Stimulated activated CD8-positive, alpha-beta memory T cell treated with anti-CD3 and anti-CD28 coated beads, Interleukin-4, amount 100 ng/mL, for 1 hour (primary cell): Measurements from ENCODE around the gene LZTS3.
"Not testable (repeated sequence)": the region's sequence is repeated elsewhere in the genome, so short reads cannot be mapped to it uniquely, and the experiment has no call there.

Experiments
- DNase-seq, 2 donors: peaks; one replicate each; pipeline ENCODE4 v3.0.0-alpha.2; 2020; ENCODE audit warnings: low read depth in 2 of 2, low spot score in 1 of 2

Gene LZTS3

DNA sequence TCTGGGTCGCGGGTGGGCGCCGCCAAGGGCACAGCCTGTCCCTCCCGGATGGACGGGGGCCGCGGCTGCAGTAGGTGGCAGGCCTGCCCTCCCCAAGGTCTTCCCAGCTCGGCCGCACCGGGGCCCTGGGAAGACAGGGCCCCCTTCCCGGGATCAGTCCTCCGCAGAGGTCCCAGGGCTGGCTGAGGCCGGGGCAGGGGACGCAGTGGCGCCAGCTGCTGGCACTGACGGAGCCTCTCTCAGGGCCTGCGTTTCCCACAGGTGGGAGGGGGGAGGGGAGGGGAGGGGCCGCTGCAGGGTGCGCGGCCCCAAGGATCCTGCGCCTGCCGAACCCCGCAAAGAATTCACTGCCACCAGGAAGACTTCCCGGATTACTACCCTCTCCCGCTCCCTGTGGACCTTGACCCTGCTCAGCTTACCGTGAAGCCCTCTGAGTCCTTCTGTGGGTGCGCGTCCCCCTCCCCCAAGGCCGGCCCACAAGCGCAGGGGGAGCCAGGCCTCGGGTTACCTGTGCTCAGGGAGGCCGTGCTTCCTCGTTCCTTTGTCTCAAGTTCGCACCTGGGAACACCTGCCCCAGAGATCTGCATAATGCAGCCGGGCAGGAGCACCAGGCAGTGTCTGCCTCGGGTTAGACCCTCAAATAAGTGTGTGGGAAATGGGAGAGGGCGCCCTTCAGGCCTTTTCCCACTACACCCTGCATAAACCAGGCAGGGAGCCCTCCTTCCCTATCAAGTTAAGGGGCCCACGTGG is 5.1 kb downstream of the LZTS3 start:
- DNase-seq: no peak

GRCh38 chr20:3167738-3168078 is 5.6 kb downstream of the LZTS3 start:
- no peak for DNase-seq

DNA sequence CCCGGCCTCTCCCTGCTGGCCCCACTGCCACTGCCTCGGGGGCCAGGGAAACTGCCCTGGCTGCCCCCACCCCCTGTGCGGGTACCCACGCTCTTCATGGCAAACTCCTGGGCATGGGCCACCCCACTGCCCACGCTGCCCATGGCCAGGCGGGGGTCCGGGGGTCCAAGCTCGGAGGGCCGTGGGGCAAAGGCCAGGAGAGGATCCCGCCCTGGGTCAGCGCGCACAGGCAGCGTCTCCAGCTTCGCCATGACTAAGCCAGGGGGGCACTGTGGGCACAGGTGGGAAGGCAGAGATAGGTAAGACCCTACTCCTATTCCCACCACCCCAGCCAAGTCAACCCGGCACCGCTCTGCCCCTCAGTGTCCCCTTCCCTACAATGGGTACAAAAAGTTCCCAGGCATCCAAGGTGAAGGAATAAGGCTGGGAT is 6.4 kb downstream of the LZTS3 start:
- DNase-seq: no peak

- DNase-seq: no peak
Measured at GRCh38 chr20:3166338-3166912, 6.9 kb downstream of the LZTS3 start.

DNA sequence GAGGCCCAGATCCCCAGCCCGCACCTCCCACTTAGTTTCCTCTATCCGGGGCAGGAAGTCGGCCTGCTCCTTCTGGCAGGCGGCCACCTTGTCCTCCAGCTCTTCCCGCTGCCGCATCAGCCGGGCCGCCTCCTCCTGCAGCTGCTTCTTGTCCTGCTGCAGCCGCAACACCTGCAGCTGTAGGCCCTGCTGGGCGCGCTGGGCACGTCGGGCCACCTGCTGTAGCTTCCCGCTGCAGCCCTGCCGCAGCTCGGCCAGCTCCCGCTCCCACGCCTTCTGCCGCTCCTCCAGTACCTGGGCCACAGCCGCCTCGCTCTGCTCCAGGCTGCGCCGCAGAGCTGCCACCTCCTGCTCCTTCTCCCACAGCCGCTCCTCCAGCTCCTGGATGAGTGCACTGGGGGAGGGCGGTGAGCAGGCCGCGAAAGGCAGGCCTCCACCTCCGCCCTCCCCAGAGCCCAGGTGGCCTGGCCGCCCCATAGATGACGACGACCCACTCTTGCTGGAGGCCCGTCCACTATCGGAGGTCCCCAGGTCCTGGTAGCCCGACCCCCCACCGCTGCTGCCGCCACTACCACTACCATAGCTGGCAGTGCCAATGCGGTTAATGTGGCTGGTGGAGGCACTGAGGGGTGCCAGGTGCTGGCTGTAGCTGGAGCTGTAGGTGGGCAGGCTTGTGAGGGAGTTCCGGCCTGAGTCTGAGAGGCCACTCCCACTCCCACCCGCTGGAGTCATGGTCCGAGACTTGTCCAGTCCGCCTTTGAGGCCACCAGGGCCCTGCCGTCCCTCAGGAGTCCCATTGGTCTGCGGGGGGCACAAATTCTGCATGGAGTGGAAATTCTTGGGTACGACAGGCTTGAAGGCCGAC is 7.6 kb downstream of the LZTS3 start:
- no peak for DNase-seq

DNA sequence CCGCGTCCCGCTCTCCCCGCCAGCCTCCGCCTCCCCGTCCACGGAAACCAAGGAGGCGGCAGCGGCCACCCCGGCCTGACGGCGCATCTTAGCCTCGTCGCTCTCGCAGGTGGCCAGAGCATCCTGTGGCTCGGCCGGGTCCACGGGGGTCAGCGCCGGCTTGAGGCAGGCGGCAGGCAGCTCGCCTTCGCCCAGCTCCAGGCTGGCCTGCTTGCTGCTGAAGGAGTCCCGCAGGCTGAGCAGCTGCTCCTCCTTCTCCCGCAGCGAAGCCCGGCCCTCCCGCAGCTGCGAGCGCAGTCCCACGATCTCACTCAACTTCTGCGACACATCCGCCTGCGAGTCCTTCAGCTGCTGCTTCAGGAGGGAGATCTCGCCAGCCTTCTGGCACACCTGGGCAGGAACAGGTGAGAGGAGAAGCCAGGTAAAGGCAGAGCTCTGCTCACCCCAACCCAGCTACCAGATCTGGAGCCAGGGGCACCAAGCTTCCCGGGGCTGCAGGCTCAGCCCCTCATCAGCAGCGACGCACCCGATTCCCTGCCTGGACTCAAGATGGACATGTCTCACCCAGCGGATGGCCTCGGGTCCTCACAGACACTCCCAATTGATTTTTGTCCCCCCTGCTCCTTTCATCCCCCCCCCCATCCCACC is 8.5 kb downstream of the LZTS3 start:
- DNase-seq: no peak

- DNase-seq: no peak
Measured at GRCh38 chr20:3164043-3164762, 9.1 kb downstream of the LZTS3 start.

DNA sequence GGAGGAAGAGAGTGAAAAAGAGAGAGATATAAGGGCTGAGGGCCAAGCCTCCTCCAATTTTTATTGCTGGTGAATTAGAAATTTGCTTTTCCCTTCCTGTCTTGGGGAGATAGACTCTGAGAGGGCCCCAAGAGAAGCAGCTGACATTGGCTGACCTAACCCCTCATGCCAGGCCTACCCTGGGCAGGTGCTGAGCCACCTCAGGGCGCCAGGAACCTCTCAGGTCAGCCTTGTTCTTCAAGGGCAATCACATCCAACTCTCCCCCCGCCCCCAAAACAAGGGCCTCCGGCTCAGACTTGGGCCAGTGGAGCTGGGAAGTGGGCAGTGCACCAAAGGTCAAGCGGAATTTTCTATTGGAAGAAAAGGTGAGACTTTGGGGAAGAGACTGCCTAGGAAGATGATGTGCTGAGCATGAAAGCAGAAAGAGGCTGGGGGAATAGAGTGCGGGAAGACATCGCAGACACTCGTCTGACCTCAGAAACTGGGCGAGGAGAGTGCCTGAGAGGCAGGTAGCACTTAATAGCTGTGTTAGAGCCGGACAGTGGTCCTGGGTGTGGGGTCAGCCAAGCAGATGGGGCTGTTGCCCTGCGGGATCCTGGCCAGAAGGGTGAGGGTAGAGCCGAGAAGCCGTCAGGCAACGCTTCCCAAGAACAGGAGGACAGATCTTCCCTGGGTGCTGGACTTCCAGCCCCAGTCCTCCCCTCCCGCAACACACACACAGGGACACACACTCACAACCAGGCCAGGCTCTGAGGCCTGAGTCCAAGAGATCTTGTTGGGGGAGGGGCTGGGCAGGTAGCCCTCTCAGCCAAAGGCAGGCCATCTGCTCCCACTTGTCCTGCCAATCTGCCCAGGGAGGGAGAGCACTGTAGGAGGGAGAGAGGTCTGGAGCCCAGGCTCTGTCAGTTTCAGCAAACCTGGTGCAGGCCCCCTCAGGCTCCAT is 10.0 kb downstream of the LZTS3 start:
- no peak for DNase-seq

GRCh38 chr20:3162080-3162611 is 11.2 kb downstream of the LZTS3 start:
- no peak for DNase-seq

DNA sequence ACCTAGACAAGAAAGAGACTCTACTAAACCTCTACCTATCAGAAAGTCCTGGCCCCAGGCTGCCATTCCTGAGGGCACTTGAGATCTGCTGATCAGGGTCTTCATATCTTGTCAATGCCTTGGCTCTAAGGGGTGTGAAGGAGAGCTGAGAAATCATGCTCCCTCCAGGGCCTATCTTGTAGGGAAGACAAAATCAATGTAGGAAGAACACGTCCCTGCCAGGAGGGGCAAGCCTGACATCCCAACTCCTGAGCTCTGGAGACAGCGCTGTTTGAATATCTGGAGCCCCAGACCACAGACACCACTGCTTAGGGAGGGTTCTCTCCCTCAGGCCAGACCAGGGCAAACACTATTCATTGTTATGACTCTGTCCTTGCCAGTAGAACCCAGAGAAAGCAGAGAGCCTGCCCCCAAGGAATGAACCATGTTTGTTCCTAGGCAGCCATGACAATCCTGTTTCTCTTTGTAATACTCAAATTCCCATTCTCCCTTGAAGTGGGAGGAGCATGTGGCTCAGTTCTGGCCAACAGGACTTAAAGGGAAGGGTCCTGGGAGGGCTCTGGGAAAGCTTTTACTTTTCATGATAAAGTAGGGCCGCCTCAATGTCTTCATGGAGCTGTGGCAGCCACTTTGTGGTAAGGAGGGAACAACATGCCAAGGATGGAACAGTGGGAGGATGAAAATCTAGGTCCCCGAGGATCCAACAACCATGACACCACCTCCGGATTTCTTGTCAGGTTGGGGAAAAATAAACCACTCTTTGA is 11.9 kb downstream of the LZTS3 start:
- DNase-seq: no peak

DNA sequence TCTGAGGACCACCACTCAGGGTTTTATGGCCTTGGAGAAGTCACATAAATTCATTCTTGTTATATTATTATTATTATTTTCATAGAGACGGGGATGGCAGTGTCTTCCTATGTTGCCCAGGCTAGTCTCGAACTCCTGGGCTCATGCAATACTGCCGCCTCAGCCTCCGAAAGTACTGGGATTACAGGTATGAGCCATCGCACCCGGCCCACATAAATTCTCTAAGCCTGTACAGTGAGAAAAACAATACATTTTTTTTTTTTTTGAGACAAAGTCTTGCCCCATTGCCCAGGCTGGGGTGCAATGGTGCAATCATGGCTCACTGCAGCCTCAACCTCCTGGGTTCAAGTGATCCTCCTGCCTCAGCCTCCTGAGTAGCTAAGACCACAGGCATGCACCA is 12.9 kb downstream of the LZTS3 start:
- DNase-seq: no peak

GRCh38 chr20:3158968-3159431 is 14.3 kb downstream of the LZTS3 start:
- no peak for DNase-seq

- no peak for DNase-seq
Measured at GRCh38 chr20:3157817-3158216, 15.5 kb downstream of the LZTS3 start.

DNA sequence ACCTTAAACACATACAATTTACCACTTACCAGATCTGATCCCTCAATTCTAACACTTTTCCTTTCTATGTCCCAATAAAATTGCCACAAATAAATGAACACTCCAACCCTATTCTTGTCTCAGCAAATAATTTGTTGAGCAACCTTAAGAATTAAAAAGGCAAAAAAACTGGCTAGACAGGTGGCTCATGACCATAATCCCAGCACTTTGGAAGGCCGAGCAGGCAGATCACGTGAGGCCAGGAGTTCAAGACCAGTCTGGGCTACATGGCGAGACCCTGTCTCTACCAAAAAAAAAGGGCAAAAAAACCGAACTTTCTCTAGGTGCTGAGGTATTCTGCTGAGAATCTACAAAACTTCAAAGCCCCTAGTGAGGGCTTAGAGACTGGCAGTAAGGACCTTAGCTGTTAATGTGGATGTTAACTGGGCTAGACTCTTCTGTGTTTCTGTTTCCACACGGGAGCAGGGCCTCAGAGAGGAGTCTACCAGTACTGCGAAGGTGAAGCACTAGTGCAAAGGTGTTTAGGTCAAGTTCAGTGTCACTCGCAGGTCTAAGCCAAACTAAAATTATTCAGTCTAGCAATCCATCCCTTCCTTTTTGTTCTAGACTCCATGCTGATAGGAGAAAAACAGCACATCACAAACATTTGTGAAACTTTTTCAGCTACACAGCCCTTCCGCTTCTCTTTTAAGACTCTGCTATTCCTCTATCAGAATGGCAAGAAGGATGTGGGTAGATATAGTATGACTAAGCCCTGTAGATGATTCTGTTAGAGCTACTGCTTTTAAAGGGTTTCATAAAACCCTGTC is 16.3 kb downstream of the LZTS3 start:
- DNase-seq: no peak

- not testable (repeated sequence) for DNase-seq
Measured at GRCh38 chr20:3152057-3152644, 21.2 kb downstream of the LZTS3 start.

DNA sequence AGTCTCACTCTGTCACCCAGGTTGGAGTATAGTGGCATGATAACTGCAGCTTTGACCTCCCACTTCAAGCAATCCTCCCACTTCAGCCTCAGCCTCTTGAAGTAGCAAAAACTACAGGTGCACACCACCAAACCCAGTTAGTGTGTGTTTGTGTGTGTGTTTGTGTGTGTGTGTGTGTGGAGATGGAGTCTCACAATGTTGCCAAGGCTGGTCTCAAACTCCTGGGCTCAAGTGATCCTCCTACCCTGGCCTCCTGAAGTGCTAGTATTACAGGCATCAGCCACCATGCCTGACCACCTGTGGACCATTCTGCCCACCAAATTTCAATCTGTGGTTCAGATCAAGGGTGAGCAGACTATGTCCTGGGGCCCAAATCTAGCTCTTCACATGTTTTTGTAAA is 22.4 kb downstream of the LZTS3 start:
- DNase-seq: no peak

- DNase-seq: no peak
Measured at GRCh38 chr20:3146732-3147341, 26.5 kb downstream of the LZTS3 start.
